ENCODE results near the gene CLPTM1L. TPM values are rescaled to one million over a fixed set of nuclear protein-coding genes. Genes with fewer than 3 reads are reported as not detected.

Gene CLPTM1L
- total RNA-seq, 1 experiment from 2014 or later, result 146 TPM

GRCh38 chr5:1378096-1378495, 33.2 kb upstream of the CLPTM1L start:
- no peak for DNase-seq (ENCODE audit: low spot score)
- intact Hi-C loops (cut with micrococcal nuclease; ENCODE audit: unreplicated experiment), result no loop called here
- Histone ChIP-seq H3K27ac (ENCODE audit: low read depth, low read length, poor library complexity, severe bottlenecking) (no peak overlapping the region), H3K4me3 (ENCODE audit: low read depth, low read length, poor library complexity, severe bottlenecking) (no peak overlapping the region), H3K36me3 (ENCODE audit: insufficient read depth, low read length, poor library complexity, severe bottlenecking) (no peaks in the 10 kb centered on the region), H3K9me3 (ENCODE audit: low read depth, low read length, poor library complexity, severe bottlenecking) (no peaks in the 10 kb centered on the region), H3K27me3 (replicated peaks; ENCODE audit: insufficient read depth, low read depth, low read length, poor library complexity) (peaks cover 29% of the 10 kb centered on the region), H3K4me1 (ENCODE audit: insufficient read depth, low read length, poor library complexity, severe bottlenecking) (no peaks in the 10 kb centered on the region)
- BruUV-seq (replicated peaks), result no TSS peak
- no peak for TF ChIP-seq EZH2 (IDR thresholded peaks at IDR 0.05; ENCODE audit: borderline replicate concordance, low read depth, low read length, poor library complexity, severe bottlenecking)
- TF ChIP-seq CTCF (conservative IDR thresholded peaks at IDR 0.05; ENCODE audit: low read depth, low read length), result no peak
- CTCF ChIA-PET, result no interaction called here
- POLR2A ChIA-PET (ENCODE audit: low non-redundant PET), result no interaction called here

GRCh38 chr5:1376981-1377380, 32.1 kb upstream of the CLPTM1L start:
- CTCF ChIA-PET, result interaction anchor here (0.7 kb wide), 1 partner anchor 217 kb away, joined by 9 read pairs; no protein-coding TSS in a partner anchor
- no peak for DNase-seq (ENCODE audit: low spot score)
- POLR2A ChIA-PET (ENCODE audit: low non-redundant PET), result no interaction called here
- Histone ChIP-seq H3K27me3 (replicated peaks; ENCODE audit: insufficient read depth, low read depth, low read length, poor library complexity) (peaks cover 38% of the 10 kb centered on the region), H3K4me3 (ENCODE audit: low read depth, low read length, poor library complexity, severe bottlenecking) (no peak overlapping the region), H3K27ac (ENCODE audit: low read depth, low read length, poor library complexity, severe bottlenecking) (no peak overlapping the region), H3K36me3 (ENCODE audit: insufficient read depth, low read length, poor library complexity, severe bottlenecking) (no peaks in the 10 kb centered on the region), H3K4me1 (ENCODE audit: insufficient read depth, low read length, poor library complexity, severe bottlenecking) (no peaks in the 10 kb centered on the region), H3K9me3 (ENCODE audit: low read depth, low read length, poor library complexity, severe bottlenecking) (no peaks in the 10 kb centered on the region)
- TF ChIP-seq EZH2 (IDR thresholded peaks at IDR 0.05; ENCODE audit: borderline replicate concordance, low read depth, low read length, poor library complexity, severe bottlenecking), result no peak
- TF ChIP-seq CTCF (conservative IDR thresholded peaks at IDR 0.05; ENCODE audit: low read depth, low read length), result no peak
- intact Hi-C loops (cut with micrococcal nuclease; ENCODE audit: unreplicated experiment), result no loop called here
- no TSS peak for BruUV-seq (replicated peaks)

- ChIA-PET CTCF (no interaction called here), POLR2A (ENCODE audit: low non-redundant PET) (no interaction called here)
- H3K27me3 ChIP-seq (replicated peaks; ENCODE audit: insufficient read depth, low read depth, low read length, poor library complexity), result peaks cover 47% of the 10 kb centered on the region
- H3K4me1 ChIP-seq (ENCODE audit: insufficient read depth, low read length, poor library complexity, severe bottlenecking), result no peaks in the 10 kb centered on the region
- intact Hi-C loops (cut with micrococcal nuclease; ENCODE audit: unreplicated experiment), result no loop called here
- H3K36me3 ChIP-seq (ENCODE audit: insufficient read depth, low read length, poor library complexity, severe bottlenecking), result no peaks in the 10 kb centered on the region
- BruUV-seq (replicated peaks), result no TSS peak
- H3K27ac ChIP-seq (ENCODE audit: low read depth, low read length, poor library complexity, severe bottlenecking), result no peak overlapping the region
- no peak overlapping the region for H3K4me3 ChIP-seq (ENCODE audit: low read depth, low read length, poor library complexity, severe bottlenecking)
- no peak for DNase-seq (ENCODE audit: low spot score)
- no peaks in the 10 kb centered on the region for H3K9me3 ChIP-seq (ENCODE audit: low read depth, low read length, poor library complexity, severe bottlenecking)
- TF ChIP-seq CTCF (conservative IDR thresholded peaks at IDR 0.05; ENCODE audit: low read depth, low read length), result no peak
- TF ChIP-seq EZH2 (IDR thresholded peaks at IDR 0.05; ENCODE audit: borderline replicate concordance, low read depth, low read length, poor library complexity, severe bottlenecking), result no peak
Observed at GRCh38 chr5:1375871-1376810, 31.2 kb upstream of the CLPTM1L start.

All from A673 (cell line).